Mesenchymal stem cell (in vitro differentiated cells and primary cell): ENCODE measurements around the gene FAM180A.

Source experiments
- DNase-seq: peaks from one replicate; pipeline ENCODE4 v3.0.0-alpha.2; 2013
- H2AFZ ChIP-seq: one replicate; pipeline ENCODE4 v1.6.1; 2013; ENCODE audit warnings: low read depth, mild to moderate bottlenecking, control low read depth, inconsistent platforms, low read length, moderate library complexity
- H2AK5ac ChIP-seq: 2 replicates; pipeline ENCODE4 v1.6.1; 2013; ENCODE audit warnings: low read length, moderate library complexity, mild to moderate bottlenecking, inconsistent platforms; ENCODE audit not compliant: severe bottlenecking
- H2BK120ac ChIP-seq: one replicate; pipeline ENCODE4 v1.6.1; 2013; ENCODE audit warnings: low read depth, mild to moderate bottlenecking, inconsistent platforms, low read length, moderate library complexity
- H2BK12ac ChIP-seq, 2 experiments: one replicate each; pipeline ENCODE4 v1.6.1; 2013; ENCODE audit warnings: inconsistent platforms in 2 of 2, low read length in 2 of 2, mild to moderate bottlenecking in 2 of 2, moderate library complexity in 2 of 2, control low read depth in 1 of 2
- H2BK15ac ChIP-seq: one replicate; pipeline ENCODE4 v1.6.1; 2013; ENCODE audit warnings: mild to moderate bottlenecking, low read depth, inconsistent platforms; ENCODE audit not compliant: poor library complexity, severe bottlenecking
- H2BK5ac ChIP-seq: 2 replicates; pipeline ENCODE4 v1.6.1; 2013; ENCODE audit warnings: low read depth, mild to moderate bottlenecking, low read length, control low read depth, inconsistent platforms; ENCODE audit not compliant: poor library complexity, severe bottlenecking
- H3K14ac ChIP-seq, 2 experiments: one replicate each; pipeline ENCODE4 v1.6.1; 2013; ENCODE audit warnings: inconsistent platforms in 2 of 2, low read length in 2 of 2, control low read depth in 1 of 2, mild to moderate bottlenecking in 1 of 2, moderate library complexity in 1 of 2
- H3K18ac ChIP-seq, 2 experiments: one replicate each; pipeline ENCODE4 v1.6.1; 2013; ENCODE audit warnings: inconsistent platforms in 2 of 2, low read length in 2 of 2, control low read depth in 1 of 2, low read depth in 1 of 2, mild to moderate bottlenecking in 1 of 2
- H3K23ac ChIP-seq, 2 experiments: one replicate each; pipeline ENCODE4 v1.6.1; 2013; ENCODE audit warnings: inconsistent platforms in 2 of 2, low read length in 2 of 2, mild to moderate bottlenecking in 2 of 2, moderate library complexity in 2 of 2, control low read depth in 1 of 2
- H3K27ac ChIP-seq: 2 replicates; pipeline ENCODE4 v1.5.1; 2013; ENCODE audit warnings: mild to moderate bottlenecking, moderate library complexity, low read length, control low read depth, inconsistent platforms; ENCODE audit not compliant: poor library complexity, severe bottlenecking
- H3K27me3 ChIP-seq, 2 experiments: 2 replicates each; pipeline versions ENCODE4 v1.6.1 to v1.7.0; 2013; ENCODE audit warnings: low read length in 2 of 2, mild to moderate bottlenecking in 2 of 2, moderate library complexity in 2 of 2, control low read depth in 1 of 2, inconsistent platforms in 1 of 2; ENCODE audit not compliant: control insufficient read depth in 1 of 2, insufficient read depth in 1 of 2
- H3K36me3 ChIP-seq, 2 experiments: 2 replicates each; pipeline versions ENCODE4 v1.6.1 to v1.7.0; 2013; ENCODE audit warnings: low read length in 2 of 2, control low read depth in 1 of 2, inconsistent platforms in 1 of 2, low read depth in 1 of 2, mild to moderate bottlenecking in 1 of 2; ENCODE audit not compliant: insufficient read depth in 2 of 2, control insufficient read depth in 1 of 2
- H3K4ac ChIP-seq, 2 experiments: one replicate each; pipeline ENCODE4 v1.6.1; 2013; ENCODE audit warnings: inconsistent platforms in 2 of 2, low read length in 2 of 2, mild to moderate bottlenecking in 2 of 2, moderate library complexity in 2 of 2, control low read depth in 1 of 2, low read depth in 1 of 2
- H3K4me1 ChIP-seq: 2 replicates; pipeline ENCODE4 v1.6.1; 2013; ENCODE audit warnings: low read depth, low read length, control low read depth; ENCODE audit not compliant: control insufficient read depth, insufficient read depth
- H3K4me2 ChIP-seq: 2 replicates; pipeline ENCODE4 v1.6.1; 2013; ENCODE audit warnings: low read length, mild to moderate bottlenecking, inconsistent platforms; ENCODE audit not compliant: poor library complexity, severe bottlenecking
- H3K4me3 ChIP-seq, 2 experiments: 2 replicates each; pipeline versions ENCODE4 v1.5.1 to v1.7.0; 2013; ENCODE audit warnings: low read length in 2 of 2, mild to moderate bottlenecking in 2 of 2, control low read depth in 1 of 2, low read depth in 1 of 2; ENCODE audit not compliant: insufficient read depth in 1 of 2
- H3K79me1 ChIP-seq: replicated peaks from 2 replicates; pipeline ENCODE4 v1.6.1; 2013; ENCODE audit warnings: mild to moderate bottlenecking, control low read depth, low read length, inconsistent platforms; ENCODE audit not compliant: poor library complexity, severe bottlenecking
- H3K9ac ChIP-seq: 2 replicates; pipeline ENCODE4 v1.7.0; 2013; ENCODE audit warnings: mild to moderate bottlenecking, low read length, moderate library complexity
- H3K9me3 ChIP-seq: 2 replicates; pipeline ENCODE4 v1.7.0; 2013; ENCODE audit warnings: mild to moderate bottlenecking, low read length; ENCODE audit not compliant: control insufficient read depth
- H4K8ac ChIP-seq: one replicate; pipeline ENCODE4 v1.6.1; 2013; ENCODE audit warnings: inconsistent platforms, mild to moderate bottlenecking, low read length, moderate library complexity
- H4K91ac ChIP-seq: one replicate; pipeline ENCODE4 v1.6.1; 2013; ENCODE audit warnings: mild to moderate bottlenecking, low read length, inconsistent platforms
- WGBS: methylation state at CpG from one replicate; pipeline ENCODE4 v1.1.7; 2013; ENCODE audit warnings: mixed read lengths; 5-methylcytosine and 5-hydroxymethylcytosine counted together

FAM180A gene

DNA sequence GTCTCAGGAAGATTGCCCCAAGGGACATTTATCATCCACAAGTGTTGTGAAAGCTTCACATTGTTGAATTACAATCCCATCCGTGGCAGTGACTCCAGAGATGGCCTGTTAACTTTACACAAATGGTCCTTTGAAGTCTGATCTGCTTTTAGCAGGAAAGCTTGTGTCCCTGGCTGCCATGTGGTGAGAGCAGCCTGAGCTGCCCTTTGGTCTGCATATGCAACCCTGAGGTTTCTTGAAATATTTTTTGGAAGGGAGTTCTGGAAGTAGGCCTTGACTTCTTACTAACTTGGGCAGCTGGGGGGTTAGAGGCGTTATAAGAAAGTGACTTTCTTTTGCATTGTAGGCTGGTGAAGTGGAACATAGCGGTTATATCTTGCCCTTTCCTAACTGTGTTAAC is 41.3 kb upstream of the FAM180A start:
- Histone ChIP-seq H3K4ac (no peak overlapping the region), H3K23ac (no peak overlapping the region), H3K9me3 (peaks cover 5% of the 10 kb centered on the region), H3K4me3 (no peak overlapping the region), H3K14ac (no peak overlapping the region), H3K18ac (no peak overlapping the region), H2AFZ (no peak overlapping the region), H4K8ac (no peak overlapping the region), H3K27ac (no peak overlapping the region), H2BK15ac (no peak overlapping the region), H3K4me2 (no peak overlapping the region), H2BK5ac (no peak overlapping the region), H4K91ac (no peak overlapping the region), H2BK12ac (no peak overlapping the region), H3K4me1 (peaks cover 3% of the 10 kb centered on the region), H3K9ac (no peak overlapping the region), H2BK120ac (no peak overlapping the region), H3K79me1 (no peaks in the 10 kb centered on the region), H2AK5ac (no peak overlapping the region), H3K36me3 (no peaks in the 10 kb centered on the region), H3K27me3 (peaks cover 5 to 23% of the 10 kb centered on the region in 2 experiments)
- WGBS: 75% methylated on average over 3 of the region's 3 CpGs
- DNase-seq: no peak

GRCh38 chr7:135789431-135789830 is 40.8 kb upstream of the FAM180A start:
- Histone ChIP-seq H3K18ac (no peak overlapping the region), H3K4me1 (peaks cover 3% of the 10 kb centered on the region), H4K8ac (no peak overlapping the region), H2AK5ac (no peak overlapping the region), H3K9ac (no peak overlapping the region), H3K27ac (no peak overlapping the region), H3K4me3 (no peak overlapping the region), H3K23ac (no peak overlapping the region), H2BK120ac (no peak overlapping the region), H3K9me3 (peaks cover 5% of the 10 kb centered on the region), H3K79me1 (no peaks in the 10 kb centered on the region), H2AFZ (no peak overlapping the region), H3K14ac (no peak overlapping the region), H3K36me3 (no peaks in the 10 kb centered on the region), H4K91ac (no peak overlapping the region), H3K4ac (no peak overlapping the region), H2BK12ac (no peak overlapping the region), H3K27me3 (peaks cover 8 to 28% of the 10 kb centered on the region in 2 experiments), H2BK5ac (no peak overlapping the region), H2BK15ac (no peak overlapping the region), H3K4me2 (no peak overlapping the region)
- DNase-seq: no peak
- 80% methylated on average over 4 of the region's 4 CpGs for WGBS

DNA sequence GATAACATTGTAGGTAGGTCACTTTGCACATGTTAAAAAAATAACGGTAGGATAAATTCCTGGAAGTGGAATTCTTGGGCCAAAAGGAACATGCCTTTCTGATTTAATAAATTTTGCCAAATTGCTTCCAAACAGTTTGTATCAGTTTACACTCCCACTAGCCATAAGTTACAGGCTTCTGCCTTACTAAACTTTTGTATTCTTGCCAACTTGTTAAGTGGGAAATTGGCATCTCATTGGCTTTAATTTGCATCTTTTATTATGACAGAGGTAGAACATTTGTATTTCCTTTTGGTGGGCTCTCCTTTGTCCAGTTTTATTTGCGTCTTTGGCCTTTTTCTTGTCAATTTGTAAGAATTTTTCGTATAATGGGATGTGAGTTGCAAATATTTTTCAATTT is 38.3 kb upstream of the FAM180A start:
- Histone ChIP-seq H4K8ac (no peak overlapping the region), H3K36me3 (no peaks in the 10 kb centered on the region), H3K4ac (no peak overlapping the region), H3K14ac (no peak overlapping the region), H2BK12ac (no peak overlapping the region), H2AFZ (no peak overlapping the region), H3K79me1 (no peaks in the 10 kb centered on the region), H3K9ac (no peak overlapping the region), H3K4me3 (no peak overlapping the region), H2AK5ac (no peak overlapping the region), H4K91ac (no peak overlapping the region), H3K18ac (no peak overlapping the region), H3K4me2 (no peak overlapping the region), H2BK120ac (no peak overlapping the region), H3K9me3 (no peaks in the 10 kb centered on the region), H2BK5ac (no peak overlapping the region), H3K4me1 (peaks cover 3% of the 10 kb centered on the region), H3K27ac (no peak overlapping the region), H3K23ac (no peak overlapping the region), H2BK15ac (no peak overlapping the region), H3K27me3 (peaks cover 13 to 20% of the 10 kb centered on the region in 2 experiments)
- no peak for DNase-seq
- 100% methylated on average over 1 of the region's 3 CpGs for WGBS

DNA sequence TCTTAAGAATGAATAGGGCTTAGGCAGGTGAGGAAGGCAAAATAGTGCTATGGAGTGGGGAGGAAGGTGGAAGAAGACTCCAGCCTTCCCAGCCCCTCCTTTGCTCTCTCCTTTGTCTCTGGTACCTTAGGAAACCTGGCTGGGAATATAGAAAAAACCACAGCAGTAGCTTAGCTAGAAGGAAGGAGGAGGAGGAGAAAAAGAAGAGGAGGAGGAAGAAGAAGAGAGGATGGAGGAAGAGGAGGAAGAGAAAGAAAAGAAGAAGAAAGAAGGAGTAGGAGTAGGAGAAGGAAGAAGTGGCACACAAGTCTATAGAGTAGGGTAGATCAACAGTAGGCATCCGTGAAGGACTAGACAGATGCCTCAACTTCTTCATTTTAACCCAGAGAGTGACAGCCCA is 36.5 kb upstream of the FAM180A start:
- H2AK5ac ChIP-seq: no peak overlapping the region
- peaks cover 13 to 15% of the 10 kb centered on the region in 2 experiments for H3K27me3 ChIP-seq
- no peak overlapping the region for H3K4me2 ChIP-seq
- WGBS: 92% methylated on average over 1 of the region's 1 CpG
- H2BK12ac ChIP-seq: no peak overlapping the region
- no peak overlapping the region for H3K14ac ChIP-seq
- no peak overlapping the region for H3K27ac ChIP-seq
- H2AFZ ChIP-seq: no peak overlapping the region
- DNase-seq: no peak
- H3K18ac ChIP-seq: no peak overlapping the region
- no peak overlapping the region for H3K23ac ChIP-seq
- H2BK15ac ChIP-seq: no peak overlapping the region
- no peaks in the 10 kb centered on the region for H3K9me3 ChIP-seq
- no peak overlapping the region for H3K9ac ChIP-seq
- H4K8ac ChIP-seq: no peak overlapping the region
- H2BK5ac ChIP-seq: no peak overlapping the region
- H2BK120ac ChIP-seq: no peak overlapping the region
- no peaks in the 10 kb centered on the region for H3K4me1 ChIP-seq
- H3K4ac ChIP-seq: no peak overlapping the region
- no peak overlapping the region for H4K91ac ChIP-seq
- no peak overlapping the region for H3K4me3 ChIP-seq
- no peaks in the 10 kb centered on the region for H3K79me1 ChIP-seq
- no peaks in the 10 kb centered on the region for H3K36me3 ChIP-seq
